ENCODE data around the gene KCNJ16.

GRCh38 chr17:70165383-70165782 is 90.4 kb downstream of the KCNJ16 start:
- no peak for TF ChIP-seq POLR2A (IDR thresholded peaks at IDR 0.05)
- no peak for TF ChIP-seq CTCF (IDR thresholded peaks at IDR 0.05)

All from esophagus squamous epithelium (tissue), 4 donors.